GOT3 (cell line): ENCODE data around the gene SZT2.

Source experiments
- DNase-seq: peaks from one replicate; lab custom pipeline; 2025; ENCODE audit warnings: mixed read lengths; lab: John Stamatoyannopoulos, UW

SZT2 gene

GRCh38 chr1:43423672-43424550 is 34.2 kb downstream of the SZT2 start:
- no peak for DNase-seq

- DNase-seq, result no peak
Measured at GRCh38 chr1:43425045-43425444, 35.3 kb downstream of the SZT2 start.

GRCh38 chr1:43426221-43426620 is 36.5 kb downstream of the SZT2 start:
- DNase-seq, result no peak

GRCh38 chr1:43427524-43427923 is 37.8 kb downstream of the SZT2 start:
- DNase-seq, result no peak

GRCh38 chr1:43427941-43428340 is 38.2 kb downstream of the SZT2 start:
- no peak for DNase-seq

GRCh38 chr1:43430831-43431230 is 41.1 kb downstream of the SZT2 start:
- DNase-seq, result no peak

- DNase-seq, result no peak
Measured at GRCh38 chr1:43431676-43432075, 42.0 kb downstream of the SZT2 start.

GRCh38 chr1:43432171-43432860 is 42.6 kb downstream of the SZT2 start:
- no peak for DNase-seq

- DNase-seq, result no peak
Measured at GRCh38 chr1:43432907-43433306, 43.2 kb downstream of the SZT2 start.

GRCh38 chr1:43434256-43434655 is 44.6 kb downstream of the SZT2 start:
- DNase-seq, result no peak

- DNase-seq, result no peak
Measured at GRCh38 chr1:43435146-43436145, 45.7 kb downstream of the SZT2 start.

- DNase-seq, result no peak
Measured at GRCh38 chr1:43436371-43436770, 46.7 kb downstream of the SZT2 start.

- DNase-seq, result no peak
Measured at GRCh38 chr1:43437031-43437973, 47.6 kb downstream of the SZT2 start.

- no peak for DNase-seq
Measured at GRCh38 chr1:43438006-43438405, 48.3 kb downstream of the SZT2 start.

- no peak for DNase-seq
Measured at GRCh38 chr1:43438576-43438952, 48.9 kb downstream of the SZT2 start.

- no peak for DNase-seq
Measured at GRCh38 chr1:43438953-43439581, 49.4 kb downstream of the SZT2 start.

GRCh38 chr1:43439781-43440180 is 50.1 kb downstream of the SZT2 start:
- DNase-seq, result no peak

- no peak for DNase-seq
Measured at GRCh38 chr1:43440358-43440757, 50.7 kb downstream of the SZT2 start.

- DNase-seq, result no peak
Measured at GRCh38 chr1:43441166-43441893, 51.6 kb downstream of the SZT2 start.
